Neural cell (in vitro differentiated cells): ENCODE results near the gene ZNF429.

Experiments used
- EZH2 ChIP-seq: fragments of 200-600, 300-800 bp; shearing (Covaris generic), sonication (generic); IDR thresholded peaks from 2 replicates; pipeline ENCODE4 v1.6.1; 2014; ENCODE audit warnings: antibody characterized with exemption, low read length, borderline replicate concordance, mild to moderate bottlenecking; ENCODE audit not compliant: insufficient read depth, poor library complexity, severe bottlenecking
- POLR2AphosphoS5 ChIP-seq: IDR thresholded peaks from 2 replicates; pipeline ENCODE4 v1.6.1; 2012
- TF ChIP-seq, protein P1 (sequence below): fragments of 450-650 bp; IDR thresholded peaks from 2 replicates; pipeline ENCODE4 v1.5.1; 2014; ENCODE audit warnings: antibody characterized with exemption, mild to moderate bottlenecking, moderate library complexity; ENCODE audit not compliant: poor library complexity, severe bottlenecking

DNA sequence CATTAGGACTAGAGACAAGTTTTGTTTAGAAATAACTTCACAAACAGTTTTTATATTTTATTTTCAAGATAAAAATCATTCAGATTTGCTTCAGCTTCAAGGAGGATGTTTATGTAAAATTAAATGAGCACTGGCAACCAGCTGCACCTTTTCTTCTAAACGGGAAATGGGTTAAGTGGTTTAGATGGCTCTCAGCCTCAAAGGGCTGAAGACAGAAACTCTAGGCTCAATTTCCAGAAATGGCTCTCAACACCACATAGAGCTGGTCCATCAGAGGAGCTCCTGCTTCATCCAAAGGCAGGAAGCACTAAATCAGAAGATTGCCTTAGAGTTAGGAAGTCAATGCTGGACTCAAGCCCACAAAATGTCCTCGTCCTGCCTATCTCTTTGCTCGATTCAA lies 74.7 kb downstream of the ZNF429 start:
- TF ChIP-seq EZH2 (no peak), POLR2AphosphoS5 (no peak)
- TF ChIP-seq, protein P1, sequence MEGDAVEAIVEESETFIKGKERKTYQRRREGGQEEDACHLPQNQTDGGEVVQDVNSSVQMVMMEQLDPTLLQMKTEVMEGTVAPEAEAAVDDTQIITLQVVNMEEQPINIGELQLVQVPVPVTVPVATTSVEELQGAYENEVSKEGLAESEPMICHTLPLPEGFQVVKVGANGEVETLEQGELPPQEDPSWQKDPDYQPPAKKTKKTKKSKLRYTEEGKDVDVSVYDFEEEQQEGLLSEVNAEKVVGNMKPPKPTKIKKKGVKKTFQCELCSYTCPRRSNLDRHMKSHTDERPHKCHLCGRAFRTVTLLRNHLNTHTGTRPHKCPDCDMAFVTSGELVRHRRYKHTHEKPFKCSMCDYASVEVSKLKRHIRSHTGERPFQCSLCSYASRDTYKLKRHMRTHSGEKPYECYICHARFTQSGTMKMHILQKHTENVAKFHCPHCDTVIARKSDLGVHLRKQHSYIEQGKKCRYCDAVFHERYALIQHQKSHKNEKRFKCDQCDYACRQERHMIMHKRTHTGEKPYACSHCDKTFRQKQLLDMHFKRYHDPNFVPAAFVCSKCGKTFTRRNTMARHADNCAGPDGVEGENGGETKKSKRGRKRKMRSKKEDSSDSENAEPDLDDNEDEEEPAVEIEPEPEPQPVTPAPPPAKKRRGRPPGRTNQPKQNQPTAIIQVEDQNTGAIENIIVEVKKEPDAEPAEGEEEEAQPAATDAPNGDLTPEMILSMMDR, result no peak
